ENCODE measurements around the gene SLC5A10.
"Not testable (repeated sequence)": the region's sequence is repeated elsewhere in the genome, so short reads cannot be mapped to it uniquely, and the experiment has no call there.

SLC5A10 gene

DNA sequence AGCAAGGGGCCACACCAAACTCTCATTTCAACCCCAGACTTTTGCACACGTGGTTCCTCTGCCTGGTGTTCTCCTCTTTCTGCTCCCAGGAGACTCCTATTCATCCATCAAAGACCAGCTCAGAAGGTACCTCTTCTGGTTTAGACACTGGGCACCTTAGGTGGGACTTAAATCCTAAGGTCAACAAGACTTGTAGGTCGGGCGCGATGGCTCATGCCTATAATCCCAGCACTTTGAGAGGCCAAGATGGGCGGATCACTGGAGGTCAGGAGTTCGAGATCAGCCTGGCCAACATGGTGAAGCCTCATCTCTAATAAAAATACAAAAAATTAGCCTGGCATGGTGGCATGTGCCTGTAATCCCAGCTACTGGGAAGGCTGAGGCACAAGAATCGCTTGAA is 95.5 kb downstream of the SLC5A10 start:
- FAIRE-seq: not testable (repeated sequence)

GRCh38 chr17:19048826-19049225 is 96.9 kb downstream of the SLC5A10 start:
- not testable (repeated sequence) for FAIRE-seq

- not testable (repeated sequence) for FAIRE-seq
These were observed 103.5 kb downstream of the SLC5A10 start for GRCh38 chr17:19055447-19055846.

GRCh38 chr17:19062009-19062717 is 110.2 kb downstream of the SLC5A10 start:
- not testable (repeated sequence) for FAIRE-seq

DNA sequence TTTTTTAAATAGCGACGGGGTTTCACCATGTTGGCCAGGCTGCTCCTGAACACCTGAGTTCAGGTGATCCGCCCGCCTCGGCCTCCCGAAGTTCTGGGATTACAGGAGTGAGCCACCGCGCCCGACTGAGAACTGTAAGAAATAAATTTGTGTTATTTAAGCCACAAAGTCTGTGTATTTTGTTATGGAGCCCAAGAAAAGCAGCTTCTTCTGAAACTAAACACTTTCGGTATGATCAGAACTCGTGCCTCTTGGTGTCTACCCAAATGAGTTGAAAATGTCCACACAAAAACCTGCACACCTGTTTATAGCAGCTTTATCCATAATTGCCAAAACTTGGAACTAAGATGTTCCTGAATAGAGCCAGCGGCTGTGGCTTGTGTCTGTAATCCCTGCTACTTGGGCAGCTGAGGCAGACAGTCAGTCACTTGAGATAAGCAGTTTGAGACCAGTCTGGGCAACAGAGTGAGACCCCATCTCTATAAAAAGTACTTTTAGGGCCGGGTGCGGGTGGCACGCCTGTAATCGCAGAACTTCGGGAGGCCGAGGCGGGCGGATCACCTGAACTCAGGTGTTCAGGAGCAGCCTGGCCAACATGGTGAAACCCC is 110.9 kb downstream of the SLC5A10 start:
- FAIRE-seq: not testable (repeated sequence)

GRCh38 chr17:19063326-19063956 is 111.5 kb downstream of the SLC5A10 start:
- FAIRE-seq: not testable (repeated sequence)

GRCh38 chr17:19064378-19064777 is 112.4 kb downstream of the SLC5A10 start:
- not testable (repeated sequence) for FAIRE-seq

DNA sequence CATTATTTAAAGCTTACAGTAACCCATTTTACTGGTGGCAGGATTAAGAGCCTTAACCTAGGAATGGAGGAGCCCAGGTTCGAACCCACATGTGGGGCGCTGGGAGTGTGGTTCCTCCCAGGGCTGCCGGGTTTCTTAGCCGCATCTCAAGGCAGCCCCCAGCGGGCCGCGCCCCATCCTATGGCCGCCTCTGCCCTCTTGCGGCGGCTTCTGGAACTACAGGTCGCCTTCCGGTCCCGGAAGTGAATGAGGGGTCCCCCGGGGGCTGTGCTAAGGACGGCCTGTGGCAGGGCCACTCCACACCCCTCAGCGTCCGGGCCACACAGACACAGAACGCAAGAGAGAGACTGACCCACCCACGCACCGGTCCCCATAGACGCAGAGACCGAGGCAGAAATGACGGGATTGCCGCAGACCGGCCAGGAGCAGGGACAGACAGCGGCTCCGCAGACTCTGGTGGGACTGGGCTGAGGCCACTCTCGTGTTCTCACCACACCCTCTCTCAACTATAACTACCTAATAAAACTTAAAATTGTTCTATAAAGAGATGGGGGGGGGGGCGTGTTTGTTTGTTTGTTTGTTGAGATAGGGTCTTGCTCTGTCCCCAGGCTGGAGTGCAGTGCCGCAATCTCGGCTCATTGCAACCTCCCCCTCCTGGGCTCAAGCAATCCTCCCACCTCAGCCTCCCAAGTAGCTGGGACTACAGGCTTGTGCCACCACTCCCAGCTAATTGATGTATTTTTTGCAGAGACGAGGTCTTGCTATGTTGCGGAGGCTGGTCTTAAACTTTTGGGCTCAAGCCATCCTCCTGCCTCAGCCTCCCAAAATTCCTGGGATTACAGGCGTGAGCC is 118.6 kb downstream of the SLC5A10 start:
- not testable (repeated sequence) for FAIRE-seq
